ENCODE measurements around the gene NCAM2. TPM values are rescaled to one million over a fixed set of nuclear protein-coding genes. Genes with fewer than 3 reads are reported as not detected.
"Not testable (repeated sequence)": the region's sequence is repeated elsewhere in the genome, so short reads cannot be mapped to it uniquely, and the experiment has no call there.

NCAM2 gene
- polyA plus RNA-seq, 1 donor, result 9.9 TPM

- no peak for DNase-seq
Measured at GRCh38 chr21:21103692-21104091, 105.5 kb downstream of the NCAM2 start.

GRCh38 chr21:21109736-21110135 is 111.5 kb downstream of the NCAM2 start:
- no peak for DNase-seq

- DNase-seq, result no peak
Measured at GRCh38 chr21:21111309-21111920, 113.2 kb downstream of the NCAM2 start.

- no peak for DNase-seq
Measured at GRCh38 chr21:21114461-21114860, 116.3 kb downstream of the NCAM2 start.

- no peak for DNase-seq
Measured at GRCh38 chr21:21119091-21119490, 120.9 kb downstream of the NCAM2 start.

GRCh38 chr21:21122680-21123079 is 124.5 kb downstream of the NCAM2 start:
- DNase-seq, result no peak

GRCh38 chr21:21132390-21132789 is 134.2 kb downstream of the NCAM2 start:
- peak; percentile 0 for DNase-seq

GRCh38 chr21:21137986-21138385 is 139.8 kb downstream of the NCAM2 start:
- DNase-seq, result no peak

- no peak for DNase-seq
Measured at GRCh38 chr21:21146587-21147373, 148.6 kb downstream of the NCAM2 start.

GRCh38 chr21:21147374-21147745 is 149.2 kb downstream of the NCAM2 start:
- no peak for DNase-seq

GRCh38 chr21:21148009-21148408 is 149.8 kb downstream of the NCAM2 start:
- DNase-seq, result no peak

- DNase-seq, result no peak
Measured at GRCh38 chr21:21148514-21148913, 150.3 kb downstream of the NCAM2 start.

GRCh38 chr21:21149445-21149844 is 151.2 kb downstream of the NCAM2 start:
- not testable (repeated sequence) for DNase-seq

- no peak for DNase-seq
Measured at GRCh38 chr21:21151231-21151630, 153.0 kb downstream of the NCAM2 start.

GRCh38 chr21:21156397-21156796 is 158.2 kb downstream of the NCAM2 start:
- no peak for DNase-seq

GRCh38 chr21:21156957-21157356 is 158.7 kb downstream of the NCAM2 start:
- no peak for DNase-seq

GRCh38 chr21:21158376-21158918 is 160.2 kb downstream of the NCAM2 start:
- no peak for DNase-seq

GRCh38 chr21:21159253-21159899 is 161.2 kb downstream of the NCAM2 start:
- DNase-seq, result no peak

GRCh38 chr21:21162786-21163185 is 164.6 kb downstream of the NCAM2 start:
- DNase-seq, result no peak

GRCh38 chr21:21163904-21164303 is 165.7 kb downstream of the NCAM2 start:
- peak; percentile 49 for DNase-seq

- DNase-seq, result peak; percentile 21
Measured at GRCh38 chr21:21165063-21165645, 166.9 kb downstream of the NCAM2 start.

GRCh38 chr21:21174676-21175075 is 176.5 kb downstream of the NCAM2 start:
- no peak for DNase-seq
